ENCODE data around the gene PLAC1.

DNA sequence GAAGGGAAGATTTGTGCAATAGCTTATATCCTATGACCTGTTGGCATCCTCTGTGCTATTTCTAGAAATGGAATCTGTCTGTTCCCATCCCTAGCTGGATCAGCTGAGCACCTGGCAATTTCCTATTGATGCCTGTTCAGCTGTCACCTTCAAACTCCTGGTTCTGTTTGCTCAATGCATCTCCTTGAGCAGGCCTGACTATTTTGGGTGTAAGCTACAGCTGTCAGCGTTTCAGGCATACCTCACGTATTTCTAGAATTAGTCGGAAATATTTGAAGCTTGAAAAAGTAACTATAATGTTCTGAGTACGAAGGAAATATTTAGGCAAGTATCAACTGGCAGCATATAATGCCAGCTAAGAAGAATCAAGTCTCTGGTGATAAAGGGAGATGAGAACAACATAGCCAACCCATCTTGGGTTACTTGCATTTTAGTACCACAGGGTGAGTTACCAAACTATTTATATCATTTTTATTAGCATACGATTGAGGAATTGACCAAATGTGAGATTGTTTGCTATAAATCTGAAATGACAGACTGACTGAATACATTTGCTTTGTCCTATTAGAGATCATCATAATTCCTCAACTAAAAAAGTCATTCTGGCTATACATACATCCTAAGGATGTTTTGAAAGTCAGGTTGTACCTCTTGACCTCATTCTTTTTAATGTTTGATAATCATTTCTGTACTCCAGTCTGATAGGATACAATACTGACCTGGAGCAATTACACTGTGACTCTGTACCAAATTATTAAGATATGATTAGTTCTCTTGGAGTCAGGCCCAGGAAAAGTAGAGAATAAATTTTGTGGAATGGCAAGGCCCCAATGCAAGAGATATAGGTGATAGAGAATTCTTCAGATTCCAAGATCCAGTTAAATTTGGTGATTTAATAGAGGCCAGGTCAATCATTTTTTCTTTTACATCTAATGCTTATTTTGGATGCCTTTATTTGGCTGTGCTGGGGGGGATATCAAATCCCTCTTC lies 36.4 kb upstream of the PLAC1 start:
- TF ChIP-seq POLR2A (IDR thresholded peaks at IDR 0.05; ENCODE audit: low read depth, low read length) (no peak), POLR2AphosphoS5 (IDR thresholded peaks at IDR 0.05; ENCODE audit: low read depth, low read length) (no peak), TAF1 (IDR thresholded peaks at IDR 0.05; ENCODE audit: low read depth, low read length) (no peak)
